GM12865 (cell line): ENCODE results near the gene GABRB1.

ENCODE experiments used
- DNase-seq: peaks from one replicate; pipeline ENCODE4 v3.0.0; 2010; ENCODE audit warnings: low read depth
- H3K4me3 ChIP-seq: 2 replicates; pipeline ENCODE4 v1.5.1; 2011; ENCODE audit warnings: mild to moderate bottlenecking, low read depth, low read length, control low read depth
- CTCF ChIP-seq: IDR thresholded peaks from 2 replicates; pipeline ENCODE4 v1.5.1; 2011; ENCODE audit warnings: low read length, control low read depth, low read depth, inconsistent platforms; ENCODE audit not compliant: insufficient read depth; ENCODE audit errors: missing control alignments

Gene GABRB1

GRCh38 chr4:46999566-46999965 is 31.8 kb upstream of the GABRB1 start:
- DNase-seq = no peak
- no peak for TF ChIP-seq CTCF
- H3K4me3 ChIP-seq = no peak overlapping the region

GRCh38 chr4:47000406-47000805 is 31.0 kb upstream of the GABRB1 start:
- DNase-seq = no peak
- no peak for TF ChIP-seq CTCF
- H3K4me3 ChIP-seq = no peak overlapping the region

- H3K4me3 ChIP-seq = no peak overlapping the region
- no peak for DNase-seq
- TF ChIP-seq CTCF = no peak
These were observed 28.8 kb upstream of the GABRB1 start for GRCh38 chr4:47002580-47002979.

- no peak overlapping the region for H3K4me3 ChIP-seq
- TF ChIP-seq CTCF = no peak
- no peak for DNase-seq
These were observed 20.9 kb upstream of the GABRB1 start for GRCh38 chr4:47010347-47010911.

GRCh38 chr4:47010912-47011446 is 20.4 kb upstream of the GABRB1 start:
- H3K4me3 ChIP-seq = no peak overlapping the region
- TF ChIP-seq CTCF = no peak
- peak; percentile 65 for DNase-seq

- DNase-seq = no peak
- no peak for TF ChIP-seq CTCF
- H3K4me3 ChIP-seq = no peak overlapping the region
These were observed 18.7 kb upstream of the GABRB1 start for GRCh38 chr4:47012676-47013075.

- DNase-seq = no peak
- no peak for TF ChIP-seq CTCF
- no peak overlapping the region for H3K4me3 ChIP-seq
These were observed 18.0 kb upstream of the GABRB1 start for GRCh38 chr4:47013373-47013772.
